Activated naive CD4-positive, alpha-beta T cell treated with anti-CD3 and anti-CD28 coated beads, Interleukin-2, amount 50 U/mL, for 24 hours (primary cell): ENCODE data around the gene POTEE.
"Not testable (repeated sequence)": the region's sequence is repeated elsewhere in the genome, so short reads cannot be mapped to it uniquely, and the experiment has no call there.

Experiments used
- H3K27ac Mint-ChIP-seq: one replicate; pipeline ENCODE4 v1.8.0; 2021; ENCODE audit warnings: mild to moderate bottlenecking, mixed read lengths
- H3K27me3 Mint-ChIP-seq: one replicate; pipeline ENCODE4 v1.8.0; 2021; ENCODE audit warnings: mixed read lengths
- H3K36me3 Mint-ChIP-seq: one replicate; pipeline ENCODE4 v1.8.0; 2021; ENCODE audit warnings: mixed read lengths
- H3K4me1 Mint-ChIP-seq: one replicate; pipeline ENCODE4 v1.8.0; 2021; ENCODE audit warnings: mixed read lengths
- H3K4me3 Mint-ChIP-seq: one replicate; pipeline ENCODE4 v1.8.0; 2021; ENCODE audit warnings: mild to moderate bottlenecking, mixed read lengths
- H3K9me3 Mint-ChIP-seq: one replicate; pipeline ENCODE4 v1.8.0; 2021; ENCODE audit warnings: mixed read lengths

POTEE gene

DNA sequence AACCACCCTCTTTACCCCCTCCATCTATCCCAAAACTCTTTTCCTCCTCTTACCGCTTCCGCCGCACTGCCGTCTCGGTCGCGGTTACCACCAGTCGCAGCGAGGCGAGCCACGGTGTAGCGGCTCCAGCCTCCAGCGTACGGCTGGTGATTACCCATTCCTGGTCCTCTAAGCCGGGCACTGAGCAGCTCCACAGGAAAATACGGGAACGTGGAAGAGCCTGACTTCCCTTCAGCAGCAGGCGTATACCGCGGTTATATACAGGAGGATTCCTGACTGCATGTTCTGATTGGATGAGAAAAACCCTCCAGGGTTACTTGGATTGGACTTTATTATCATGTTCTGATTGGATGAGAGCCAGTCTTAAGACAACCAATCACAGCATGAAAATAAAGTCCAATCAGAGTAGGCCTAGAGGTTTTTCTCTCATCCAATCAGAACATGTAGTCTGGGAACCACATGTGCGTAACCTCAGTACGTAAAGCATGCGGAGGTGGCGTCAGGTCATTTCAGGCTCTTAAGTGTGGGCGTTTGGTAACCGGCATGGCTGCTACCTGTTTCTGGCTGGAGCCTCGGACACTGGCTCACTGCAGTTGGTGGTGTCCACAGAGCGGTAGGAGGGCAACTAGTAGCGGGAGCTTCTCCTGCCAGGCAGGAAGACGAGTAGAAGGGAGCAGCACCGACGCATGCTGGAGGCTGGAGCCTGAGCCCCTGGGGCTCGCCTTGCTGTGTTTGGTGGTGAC is at the start of gene POTEE:
POTEE (plus strand) TSS at position 507 of the 743 bp plus-strand sequence. CDS start 8,867 bp downstream, outside the sequence.
- not testable (repeated sequence) for H3K36me3 Mint-ChIP-seq, H3K9me3 Mint-ChIP-seq, H3K4me1 Mint-ChIP-seq, H3K27ac Mint-ChIP-seq, H3K27me3 Mint-ChIP-seq, H3K4me3 Mint-ChIP-seq

DNA sequence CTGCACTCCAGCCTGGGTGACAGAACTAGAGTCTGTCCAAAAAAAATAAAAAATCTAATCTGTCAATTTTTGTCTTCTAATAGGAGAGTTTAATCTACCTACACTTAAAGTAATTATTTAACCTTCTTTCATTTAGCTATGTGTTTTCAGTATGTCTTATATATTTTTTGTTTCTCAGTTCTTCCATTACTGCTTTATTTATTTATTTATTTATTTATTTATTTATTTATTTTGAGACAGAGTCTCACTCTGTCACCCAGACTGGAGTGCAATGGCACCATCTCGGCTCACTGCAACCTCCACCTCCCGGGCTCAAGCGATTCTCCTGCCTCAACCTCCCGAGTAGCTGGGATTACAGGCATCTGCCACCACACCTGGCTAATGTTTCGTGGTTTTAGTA is 43.8 kb upstream of the POTEE start:
- not testable (repeated sequence) for H3K27me3 Mint-ChIP-seq, H3K27ac Mint-ChIP-seq, H3K4me3 Mint-ChIP-seq, H3K36me3 Mint-ChIP-seq, H3K9me3 Mint-ChIP-seq, H3K4me1 Mint-ChIP-seq

DNA sequence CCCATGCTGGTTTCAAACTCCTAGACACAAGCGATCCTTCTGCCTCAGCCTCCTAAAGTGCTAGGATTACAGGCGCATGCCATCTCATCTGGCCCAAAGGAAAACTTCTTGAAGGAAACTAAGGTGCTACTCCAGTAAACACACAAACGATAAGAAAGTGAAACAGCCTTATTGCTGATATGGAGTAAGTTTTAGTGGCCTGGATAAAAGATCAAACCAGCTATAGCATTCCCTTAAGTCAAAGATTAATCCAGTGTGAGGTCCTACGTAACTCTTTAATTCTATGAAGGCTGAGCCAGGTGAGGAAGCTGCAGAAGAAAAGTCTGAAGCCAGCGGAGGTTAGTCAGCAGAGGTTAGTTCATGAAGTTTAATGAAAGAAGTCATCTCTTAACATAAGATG is 40.8 kb upstream of the POTEE start:
- no peak overlapping the region for H3K27ac Mint-ChIP-seq
- H3K4me3 Mint-ChIP-seq: no peak overlapping the region
- no peaks in the 10 kb centered on the region for H3K36me3 Mint-ChIP-seq
- no peaks in the 10 kb centered on the region for H3K4me1 Mint-ChIP-seq
- H3K27me3 Mint-ChIP-seq: no peaks in the 10 kb centered on the region
- H3K9me3 Mint-ChIP-seq: no peaks in the 10 kb centered on the region

DNA sequence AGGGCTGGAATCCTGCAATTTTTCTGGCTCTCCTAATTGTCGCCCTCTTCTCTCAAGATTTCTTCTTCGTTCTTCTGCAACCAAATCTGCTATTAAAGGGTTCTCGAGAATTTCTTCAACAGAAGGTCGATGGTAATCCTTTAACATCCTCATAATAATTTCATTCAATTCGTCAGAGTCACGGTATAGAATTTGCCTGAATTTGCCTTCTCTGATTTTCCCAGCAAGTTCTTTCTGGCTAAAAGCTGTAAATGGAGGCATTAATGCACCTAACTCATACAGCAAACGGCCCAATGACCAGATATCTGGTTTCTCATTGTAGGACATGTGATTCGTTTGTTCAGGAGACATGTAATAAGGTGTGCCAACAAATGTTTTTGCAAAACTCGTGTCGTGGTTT is 31.3 kb upstream of the POTEE start:
- H3K27me3 Mint-ChIP-seq: peaks cover 20% of the 10 kb centered on the region
- not testable (repeated sequence) for H3K27ac Mint-ChIP-seq, H3K36me3 Mint-ChIP-seq, H3K4me3 Mint-ChIP-seq, H3K4me1 Mint-ChIP-seq, H3K9me3 Mint-ChIP-seq

DNA sequence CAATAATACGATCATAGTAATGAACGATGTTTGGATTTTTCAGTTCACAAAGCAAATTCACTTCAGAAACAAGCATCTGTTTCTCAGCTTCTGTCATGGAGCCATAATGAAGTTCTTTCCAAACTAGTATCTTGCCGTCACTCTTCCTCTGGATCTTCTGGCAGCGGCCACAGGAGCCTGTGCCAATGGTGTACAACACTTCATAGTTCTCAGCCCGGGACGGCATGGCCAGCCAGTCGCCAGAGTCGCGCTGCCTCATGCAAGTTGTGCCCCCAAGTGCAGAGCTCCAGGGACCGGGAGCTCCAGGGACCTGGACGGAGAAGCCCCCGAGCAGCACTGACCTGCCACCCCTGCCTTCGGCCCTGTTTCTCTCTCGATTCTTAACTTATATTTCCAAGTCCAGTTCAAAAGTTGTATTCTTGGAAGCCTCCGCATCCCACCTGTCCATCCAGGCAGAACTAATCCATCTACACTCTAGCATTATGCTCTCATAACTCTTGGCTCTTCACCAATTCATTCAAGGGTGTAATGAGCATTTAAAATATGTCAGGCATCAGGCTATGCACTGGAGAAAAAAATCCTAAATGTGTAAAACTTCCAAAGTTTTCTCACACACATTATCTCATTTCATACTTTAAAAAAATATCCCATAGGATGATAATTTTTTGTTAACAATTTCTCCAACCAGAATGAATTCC is 30.5 kb upstream of the POTEE start:
- H3K4me1 Mint-ChIP-seq, H3K36me3 Mint-ChIP-seq, H3K9me3 Mint-ChIP-seq, H3K27ac Mint-ChIP-seq, H3K4me3 Mint-ChIP-seq: not testable (repeated sequence)
- peaks cover 20% of the 10 kb centered on the region for H3K27me3 Mint-ChIP-seq

DNA sequence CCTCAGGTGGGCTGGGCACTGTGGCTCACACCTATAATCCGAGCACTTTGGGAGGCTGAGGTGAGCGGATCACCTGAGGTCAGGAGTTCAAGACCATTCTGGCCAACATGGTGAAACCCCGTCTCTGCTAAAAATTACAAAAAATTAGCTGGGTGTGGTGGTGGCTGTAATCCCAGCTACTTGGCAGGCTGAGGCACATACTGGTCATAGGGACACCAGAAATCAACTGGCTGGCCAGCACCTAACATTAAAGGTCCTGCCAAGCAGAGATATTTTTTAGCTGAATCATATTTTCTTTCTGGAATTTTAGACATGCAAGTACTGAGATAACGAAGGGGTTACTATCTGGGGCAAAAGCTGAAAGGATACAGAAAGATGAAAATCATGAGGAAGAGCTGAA is 27.9 kb upstream of the POTEE start:
- not testable (repeated sequence) for H3K4me1 Mint-ChIP-seq, H3K9me3 Mint-ChIP-seq, H3K27ac Mint-ChIP-seq

DNA sequence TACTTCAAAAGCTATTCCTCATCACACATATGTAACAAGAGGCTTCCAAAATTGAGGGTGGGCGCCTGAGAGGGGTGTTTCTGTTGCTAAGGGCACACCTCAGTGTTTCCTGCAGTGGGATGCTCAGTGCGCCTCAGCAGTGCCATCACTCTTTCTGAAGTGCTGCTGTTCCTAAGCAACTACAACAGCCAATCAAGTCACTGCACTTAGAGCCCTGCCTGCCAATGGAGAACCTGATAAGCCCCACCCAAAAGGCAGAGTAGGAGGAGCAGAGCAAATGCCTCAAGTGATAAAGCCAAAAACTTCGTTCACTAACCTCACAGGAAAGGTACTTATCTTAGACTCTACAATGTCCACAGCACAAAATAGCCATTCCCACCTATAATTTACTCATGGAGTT is 15.9 kb upstream of the POTEE start:
- peaks cover 16% of the 10 kb centered on the region for H3K27me3 Mint-ChIP-seq
- H3K27ac Mint-ChIP-seq, H3K36me3 Mint-ChIP-seq, H3K4me3 Mint-ChIP-seq, H3K4me1 Mint-ChIP-seq, H3K9me3 Mint-ChIP-seq: not testable (repeated sequence)

More for the DNA sequence above, 27.9 kb upstream of the POTEE start:
- not testable (repeated sequence) for H3K36me3 Mint-ChIP-seq, H3K4me3 Mint-ChIP-seq
- peaks cover 22% of the 10 kb centered on the region for H3K27me3 Mint-ChIP-seq

DNA sequence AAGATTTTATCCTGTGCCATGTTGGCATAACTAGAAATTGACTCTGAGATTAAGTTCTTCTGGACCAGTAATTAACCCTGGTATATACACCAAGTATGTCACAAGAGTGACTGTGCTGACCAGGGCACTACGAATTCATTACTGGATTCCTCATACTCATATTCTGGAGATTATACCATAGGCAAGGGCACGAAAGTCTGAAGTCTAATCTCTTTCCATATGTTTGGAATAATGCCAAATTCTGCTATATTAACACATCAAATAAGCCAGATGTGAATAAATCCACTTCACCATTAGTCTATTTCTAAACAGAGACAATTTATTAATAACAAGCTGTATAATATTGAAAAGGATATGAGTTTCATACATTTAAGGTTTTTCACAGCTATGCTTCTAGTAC is 13.2 kb upstream of the POTEE start:
- H3K4me1 Mint-ChIP-seq, H3K4me3 Mint-ChIP-seq, H3K27me3 Mint-ChIP-seq, H3K27ac Mint-ChIP-seq, H3K36me3 Mint-ChIP-seq, H3K9me3 Mint-ChIP-seq: not testable (repeated sequence)

DNA sequence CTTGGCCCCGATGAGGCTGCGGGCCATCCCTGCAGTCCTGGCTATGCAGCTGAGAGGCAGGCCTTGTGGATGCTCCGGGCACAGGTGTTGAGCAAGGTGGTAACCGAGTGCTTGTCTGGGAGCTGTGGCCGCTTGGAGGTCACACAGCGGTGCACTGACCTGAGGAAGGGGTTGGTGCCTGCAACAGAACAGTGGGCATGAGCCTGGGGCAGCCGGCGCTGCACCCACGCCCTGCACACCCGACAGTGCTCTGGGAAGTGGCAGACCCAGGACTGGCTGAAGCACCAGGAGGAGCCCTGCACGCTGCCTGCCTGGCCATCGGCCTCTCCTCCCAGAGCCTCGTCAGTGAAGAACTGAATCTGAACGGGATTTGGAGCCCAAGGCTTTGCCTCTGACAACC is 8.2 kb upstream of the POTEE start:
- no peaks in the 10 kb centered on the region for H3K9me3 Mint-ChIP-seq
- no peaks in the 10 kb centered on the region for H3K4me1 Mint-ChIP-seq
- peaks cover 2% of the 10 kb centered on the region for H3K27me3 Mint-ChIP-seq
- H3K27ac Mint-ChIP-seq: no peak overlapping the region
- H3K36me3 Mint-ChIP-seq: no peaks in the 10 kb centered on the region
- no peak overlapping the region for H3K4me3 Mint-ChIP-seq

DNA sequence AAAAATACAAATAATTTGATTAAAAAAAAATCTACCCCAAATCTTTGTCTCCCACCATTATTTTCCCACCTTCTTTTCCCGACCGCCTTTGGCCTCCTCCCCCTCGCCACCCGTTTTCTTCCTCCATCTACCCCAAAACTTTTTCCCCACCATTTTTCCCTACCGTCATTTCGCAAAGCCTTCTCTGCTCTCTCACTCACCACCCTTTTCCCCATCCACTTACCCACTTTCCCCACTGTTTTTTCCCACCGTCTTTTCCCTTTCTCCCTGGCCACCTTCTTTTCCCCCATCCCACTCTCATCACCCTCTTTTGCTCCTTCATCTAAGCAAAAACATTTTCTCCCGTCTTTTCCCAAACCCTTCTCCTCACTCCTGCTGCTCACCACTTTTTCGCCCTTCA is 1.5 kb upstream of the POTEE start:
- H3K27ac Mint-ChIP-seq, H3K4me1 Mint-ChIP-seq, H3K27me3 Mint-ChIP-seq: not testable (repeated sequence)

DNA sequence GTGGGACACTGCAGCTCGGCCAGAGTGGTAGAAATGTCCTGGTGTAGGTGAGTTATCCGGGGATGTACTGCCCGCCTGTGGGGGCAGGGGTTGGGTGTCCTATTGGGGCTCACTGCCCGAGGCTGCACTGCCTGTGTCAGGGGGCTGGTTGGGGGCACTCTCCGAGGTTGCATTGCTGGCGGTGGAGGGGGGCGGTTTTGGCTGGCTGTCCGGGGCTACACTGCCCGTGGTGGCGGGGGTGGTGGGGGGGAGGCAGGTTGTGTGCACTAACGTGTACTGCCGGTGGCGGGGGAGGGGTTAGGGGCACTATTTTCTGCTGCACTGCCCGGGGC is 403 bp downstream of the POTEE start:
- H3K4me3 Mint-ChIP-seq, H3K36me3 Mint-ChIP-seq, H3K4me1 Mint-ChIP-seq, H3K27ac Mint-ChIP-seq, H3K27me3 Mint-ChIP-seq, H3K9me3 Mint-ChIP-seq: not testable (repeated sequence)

More for the DNA sequence above, 1.5 kb upstream of the POTEE start:
- H3K4me3 Mint-ChIP-seq, H3K9me3 Mint-ChIP-seq, H3K36me3 Mint-ChIP-seq: not testable (repeated sequence)

DNA sequence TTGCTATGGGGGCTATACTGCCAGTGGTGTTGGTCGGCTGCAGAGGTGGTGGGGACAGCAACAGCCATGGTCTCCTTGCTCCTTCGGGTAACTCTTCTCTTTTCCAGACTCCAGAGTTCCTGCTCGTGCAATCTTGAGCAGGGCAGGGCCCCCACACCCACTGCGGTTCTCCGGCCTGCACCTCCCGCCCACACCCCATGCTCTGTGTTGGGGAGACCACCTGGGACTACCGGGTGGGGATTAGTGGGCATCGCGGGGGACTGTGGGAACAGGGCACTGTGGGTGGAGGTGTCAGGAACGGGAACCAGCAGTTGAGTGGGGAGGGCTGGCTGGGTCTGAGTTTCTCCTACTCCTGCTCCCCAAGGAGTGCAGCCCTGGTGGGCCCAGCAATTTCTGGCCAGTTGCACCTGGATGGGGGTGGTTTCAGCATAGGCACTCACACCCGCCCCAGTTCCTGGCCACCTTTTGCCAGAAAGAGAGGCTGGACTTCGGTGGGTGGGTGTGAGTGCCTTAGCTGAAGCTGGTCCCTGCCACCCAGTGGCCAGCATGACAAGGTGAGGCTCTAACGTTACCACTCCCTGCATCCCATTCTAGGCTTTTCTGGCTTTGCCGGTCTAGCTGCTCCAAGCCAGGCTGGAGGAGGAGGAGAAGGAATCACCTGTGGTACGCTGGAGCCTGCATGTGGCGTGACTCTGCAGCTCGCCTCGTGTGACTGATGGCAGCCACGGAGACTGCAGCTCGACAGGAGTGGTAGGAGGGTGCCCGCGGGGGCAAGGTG is 1.3 kb downstream of the POTEE start:
- not testable (repeated sequence) for H3K27me3 Mint-ChIP-seq, H3K36me3 Mint-ChIP-seq, H3K27ac Mint-ChIP-seq, H3K4me1 Mint-ChIP-seq, H3K4me3 Mint-ChIP-seq, H3K9me3 Mint-ChIP-seq

DNA sequence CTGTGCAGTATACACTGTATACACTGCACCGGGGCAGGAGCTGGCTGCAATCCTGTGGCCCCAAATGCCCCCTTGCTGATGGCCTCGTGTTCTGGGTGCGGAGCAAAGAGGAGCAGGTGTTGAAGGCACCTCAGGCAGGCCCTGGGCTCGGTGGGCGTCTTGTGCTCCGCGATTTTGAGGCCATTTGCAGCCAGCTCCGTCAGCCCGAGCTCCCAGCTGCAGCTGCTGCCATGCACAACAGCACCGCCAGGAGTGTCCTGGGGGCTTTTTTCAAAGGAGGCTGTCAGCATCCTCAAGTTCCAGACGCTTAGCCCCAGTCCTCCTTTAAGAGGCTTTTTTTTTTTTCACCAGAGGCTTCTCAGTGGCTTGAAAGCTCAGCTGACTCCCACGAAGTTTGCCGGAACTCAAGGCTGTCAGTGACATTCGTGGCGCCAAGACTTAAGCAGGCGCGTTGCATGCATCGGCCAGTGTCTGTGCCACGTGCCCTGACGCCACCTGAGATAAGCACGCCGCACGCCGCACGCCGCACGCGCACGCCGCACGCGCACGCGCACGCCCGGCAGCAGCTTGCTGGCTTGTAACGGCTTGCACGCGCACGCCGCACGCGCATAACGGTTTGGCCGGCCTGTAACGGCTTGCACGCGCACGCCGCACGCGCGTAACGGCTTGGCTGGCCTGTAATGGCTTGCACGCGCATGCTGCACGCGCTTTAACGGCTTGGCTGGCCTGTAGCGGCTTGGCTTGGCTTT is 8.1 kb downstream of the POTEE start:
- H3K27me3 Mint-ChIP-seq, H3K4me3 Mint-ChIP-seq, H3K27ac Mint-ChIP-seq, H3K36me3 Mint-ChIP-seq, H3K4me1 Mint-ChIP-seq, H3K9me3 Mint-ChIP-seq: not testable (repeated sequence)

DNA sequence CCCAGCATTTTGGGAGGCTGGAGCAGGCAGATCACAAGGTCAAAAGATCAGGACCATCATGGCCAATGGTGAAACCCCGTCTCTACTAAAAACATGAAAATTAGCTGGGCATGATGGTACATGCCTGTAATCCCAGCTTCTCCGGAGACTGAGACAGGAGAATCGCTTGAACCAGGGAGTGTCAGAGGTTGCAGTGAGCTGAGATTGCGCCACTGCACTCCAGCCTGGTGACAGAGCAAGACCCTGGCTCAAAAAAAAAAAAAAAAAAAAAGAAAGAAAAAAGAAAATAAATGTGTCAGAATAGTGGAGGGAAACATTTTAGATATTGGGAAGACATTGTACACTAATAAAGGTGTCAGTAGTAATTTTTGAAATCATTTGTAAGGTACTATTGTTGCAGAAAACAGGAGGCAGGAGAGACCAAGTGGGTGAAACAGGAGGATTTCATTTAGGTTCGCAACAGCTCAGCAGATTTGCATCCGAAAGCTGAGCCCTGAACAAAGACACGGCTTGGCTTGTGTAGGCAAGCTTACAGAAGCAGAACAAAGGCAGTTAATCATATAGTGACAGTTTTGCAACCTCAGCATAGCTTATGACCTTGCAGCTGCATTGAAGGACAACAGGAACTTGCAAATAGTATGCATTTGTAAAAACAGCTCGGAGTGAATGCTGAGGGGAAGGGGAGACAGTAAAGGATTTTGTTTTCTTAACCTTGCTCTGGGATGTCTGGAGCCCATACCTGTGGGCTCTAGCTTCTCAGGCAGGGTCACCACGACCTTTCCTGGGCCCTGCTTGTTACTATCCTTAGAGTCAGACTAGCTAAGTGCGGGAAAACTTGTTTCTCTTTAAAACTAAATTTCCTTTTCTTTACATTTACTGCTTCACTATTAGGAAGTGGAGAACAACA is 26.5 kb downstream of the POTEE start:
- H3K27me3 Mint-ChIP-seq, H3K36me3 Mint-ChIP-seq, H3K27ac Mint-ChIP-seq, H3K4me3 Mint-ChIP-seq, H3K4me1 Mint-ChIP-seq, H3K9me3 Mint-ChIP-seq: not testable (repeated sequence)
